22Rv1 (cell line): ENCODE results near the gene TFPI.

Source experiments
- CTCF ChIP-seq: fragments of 450-650 bp; IDR thresholded peaks from 2 replicates; pipeline ENCODE4 v1.5.1; 2017; ENCODE audit warnings: mild to moderate bottlenecking
- ZFX ChIP-seq: fragments of 450-650 bp; IDR thresholded peaks from 2 replicates; pipeline ENCODE4 v1.6.1; 2017; ENCODE audit warnings: antibody characterized with exemption, borderline replicate concordance

- no peak for TF ChIP-seq CTCF
- TF ChIP-seq ZFX = no peak
These were observed 70.7 kb downstream of the TFPI start for GRCh38 chr2:187483537-187483936.
